ENCODE data around the gene CASZ1.

GRCh38 chr1:10697621-10698160 is 98.8 kb downstream of the CASZ1 start:
- TF ChIP-seq, protein P1, sequence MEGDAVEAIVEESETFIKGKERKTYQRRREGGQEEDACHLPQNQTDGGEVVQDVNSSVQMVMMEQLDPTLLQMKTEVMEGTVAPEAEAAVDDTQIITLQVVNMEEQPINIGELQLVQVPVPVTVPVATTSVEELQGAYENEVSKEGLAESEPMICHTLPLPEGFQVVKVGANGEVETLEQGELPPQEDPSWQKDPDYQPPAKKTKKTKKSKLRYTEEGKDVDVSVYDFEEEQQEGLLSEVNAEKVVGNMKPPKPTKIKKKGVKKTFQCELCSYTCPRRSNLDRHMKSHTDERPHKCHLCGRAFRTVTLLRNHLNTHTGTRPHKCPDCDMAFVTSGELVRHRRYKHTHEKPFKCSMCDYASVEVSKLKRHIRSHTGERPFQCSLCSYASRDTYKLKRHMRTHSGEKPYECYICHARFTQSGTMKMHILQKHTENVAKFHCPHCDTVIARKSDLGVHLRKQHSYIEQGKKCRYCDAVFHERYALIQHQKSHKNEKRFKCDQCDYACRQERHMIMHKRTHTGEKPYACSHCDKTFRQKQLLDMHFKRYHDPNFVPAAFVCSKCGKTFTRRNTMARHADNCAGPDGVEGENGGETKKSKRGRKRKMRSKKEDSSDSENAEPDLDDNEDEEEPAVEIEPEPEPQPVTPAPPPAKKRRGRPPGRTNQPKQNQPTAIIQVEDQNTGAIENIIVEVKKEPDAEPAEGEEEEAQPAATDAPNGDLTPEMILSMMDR (IDR thresholded peaks at IDR 0.05 in 2 of 3, conservative IDR thresholded peaks at IDR 0.05 in 1 of 3; ENCODE audit: control insufficient read depth in 2 of 3, extremely low read depth in 1 of 3, insufficient read depth in 1 of 3, low read depth in 3 of 3, low read length in 3 of 3) = no peak
- TF ChIP-seq PBX3 (IDR thresholded peaks at IDR 0.05; ENCODE audit: insufficient replicate concordance, low read depth, low read length) = no peak
- no peak for TF ChIP-seq RAD21 (IDR thresholded peaks at IDR 0.05; ENCODE audit: insufficient read depth, low read depth, low read length)
- TF ChIP-seq, protein P2, sequence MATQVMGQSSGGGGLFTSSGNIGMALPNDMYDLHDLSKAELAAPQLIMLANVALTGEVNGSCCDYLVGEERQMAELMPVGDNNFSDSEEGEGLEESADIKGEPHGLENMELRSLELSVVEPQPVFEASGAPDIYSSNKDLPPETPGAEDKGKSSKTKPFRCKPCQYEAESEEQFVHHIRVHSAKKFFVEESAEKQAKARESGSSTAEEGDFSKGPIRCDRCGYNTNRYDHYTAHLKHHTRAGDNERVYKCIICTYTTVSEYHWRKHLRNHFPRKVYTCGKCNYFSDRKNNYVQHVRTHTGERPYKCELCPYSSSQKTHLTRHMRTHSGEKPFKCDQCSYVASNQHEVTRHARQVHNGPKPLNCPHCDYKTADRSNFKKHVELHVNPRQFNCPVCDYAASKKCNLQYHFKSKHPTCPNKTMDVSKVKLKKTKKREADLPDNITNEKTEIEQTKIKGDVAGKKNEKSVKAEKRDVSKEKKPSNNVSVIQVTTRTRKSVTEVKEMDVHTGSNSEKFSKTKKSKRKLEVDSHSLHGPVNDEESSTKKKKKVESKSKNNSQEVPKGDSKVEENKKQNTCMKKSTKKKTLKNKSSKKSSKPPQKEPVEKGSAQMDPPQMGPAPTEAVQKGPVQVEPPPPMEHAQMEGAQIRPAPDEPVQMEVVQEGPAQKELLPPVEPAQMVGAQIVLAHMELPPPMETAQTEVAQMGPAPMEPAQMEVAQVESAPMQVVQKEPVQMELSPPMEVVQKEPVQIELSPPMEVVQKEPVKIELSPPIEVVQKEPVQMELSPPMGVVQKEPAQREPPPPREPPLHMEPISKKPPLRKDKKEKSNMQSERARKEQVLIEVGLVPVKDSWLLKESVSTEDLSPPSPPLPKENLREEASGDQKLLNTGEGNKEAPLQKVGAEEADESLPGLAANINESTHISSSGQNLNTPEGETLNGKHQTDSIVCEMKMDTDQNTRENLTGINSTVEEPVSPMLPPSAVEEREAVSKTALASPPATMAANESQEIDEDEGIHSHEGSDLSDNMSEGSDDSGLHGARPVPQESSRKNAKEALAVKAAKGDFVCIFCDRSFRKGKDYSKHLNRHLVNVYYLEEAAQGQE (IDR thresholded peaks at IDR 0.05; ENCODE audit: low read depth, low read length) = no peak
